HCT116 (cell line): ENCODE data around the gene VEPH1. TPM values are rescaled to one million over a fixed set of nuclear protein-coding genes. Genes with fewer than 3 reads are reported as not detected.

Experiments
- ATAC-seq: fragments of 200-7000 bp; cut with Tn5 transposase; 2 replicates; pipeline ENCODE4 v1.9.1; 2020; ENCODE audit warnings: mild to moderate bottlenecking, moderate library complexity
- BruUV-seq: library from RNA; stranded (reverse); fragments of 400-500 nt; replicated peaks from 2 replicates; lab custom pipeline; 2021; lab: Mats Ljungman, UMichigan
- CTCF ChIA-PET: fragments of 300-600 bp; sonication (Branson Sonifier 250); formaldehyde crosslinking; loops from one replicate; lab custom pipeline; 2021; ENCODE audit warnings: antibody characterized with exemption; lab: Charles Lee
- POLR2A ChIA-PET: fragments of 300-600, 350-600 bp; sonication (Branson Sonifier 250); formaldehyde crosslinking; loops from one replicate; lab custom pipeline; 2021; ENCODE audit warnings: antibody characterized with exemption; lab: Charles Lee
- RAD21 ChIA-PET, 2 experiments: fragments of 300-600 bp; sonication (Branson Sonifier 250); formaldehyde crosslinking; loops; one replicate each; lab custom pipeline; 2023; ENCODE audit warnings: low total read pairs in 2 of 2; ENCODE audit not compliant: uncharacterized antibody in 2 of 2, unreplicated experiment in 2 of 2, low non-redundant PET in 1 of 2; lab: Charles Lee
- DNase-seq: peaks from one replicate; pipeline ENCODE4 v3.0.0-alpha.2; 2010; ENCODE audit warnings: low read depth, low spot score
- H2AFZ ChIP-seq: fragments of 200-600 bp; shearing (Covaris generic), sonication (generic); 2 replicates; pipeline ENCODE4 v1.6.1; 2017; ENCODE audit warnings: low read depth, mixed run types, mixed read lengths, antibody characterized with exemption, low read length; ENCODE audit not compliant: poor library complexity, severe bottlenecking
- H3K27ac ChIP-seq: 2 replicates; pipeline ENCODE4 v1.5.1; 2012; ENCODE audit warnings: low read depth, low read length
- H3K27me3 ChIP-seq: fragments of 200-600 bp; sonication (generic); 2 replicates; pipeline ENCODE4 v1.6.1; 2016; ENCODE audit warnings: mixed run types, low read length, mixed read lengths; ENCODE audit not compliant: insufficient read depth
- H3K36me3 ChIP-seq, 2 experiments: fragments of 200-500 bp in 1 of 2; fragments of 200-600 bp in 1 of 2; sonication (Bioruptor generic) in 1 of 2; sonication (generic) in 1 of 2; 2 replicates each; pipeline versions ENCODE4 v1.5.1 to v1.6.1; 2014 to 2016; ENCODE audit warnings: low read length in 2 of 2, inconsistent platforms in 1 of 2, mixed read lengths in 1 of 2, mixed run types in 1 of 2; ENCODE audit not compliant: insufficient read depth in 2 of 2, control insufficient read depth in 1 of 2
- H3K4me1 ChIP-seq, 2 experiments: fragments of 200-600 bp in 1 of 2; sonication (generic) in 1 of 2; 2 replicates each; pipeline versions ENCODE4 v1.5.1 to v1.6.1; 2012 to 2017; ENCODE audit warnings: low read length in 2 of 2, inconsistent platforms in 1 of 2, mild to moderate bottlenecking in 1 of 2, mixed read lengths in 1 of 2, mixed run types in 1 of 2, moderate library complexity in 1 of 2; ENCODE audit not compliant: insufficient read depth in 2 of 2, control insufficient read depth in 1 of 2
- H3K4me2 ChIP-seq: fragments of 200-600 bp; sonication (generic); 2 replicates; pipeline ENCODE4 v1.6.1; 2017; ENCODE audit warnings: mixed run types, low read length, mixed read lengths
- H3K4me3 ChIP-seq, 2 experiments: fragments of 200-600 bp in 1 of 2; sonication (generic) in 1 of 2; replicated peaks in 1 of 2; 2 replicates each; pipeline ENCODE4 v1.5.1; 2011 to 2016; ENCODE audit warnings: low read length in 2 of 2, control low read depth in 1 of 2, low read depth in 1 of 2, mild to moderate bottlenecking in 1 of 2, mixed read lengths in 1 of 2, mixed run types in 1 of 2
- H3K79me2 ChIP-seq: fragments of 200-600 bp; sonication (generic); 2 replicates; pipeline ENCODE4 v1.6.1; 2017; ENCODE audit warnings: mild to moderate bottlenecking, mixed run types, low read length, moderate library complexity, mixed read lengths; ENCODE audit not compliant: insufficient read depth
- H3K9ac ChIP-seq: fragments of 200-600 bp; sonication (generic); 2 replicates; pipeline ENCODE4 v1.6.1; 2016; ENCODE audit warnings: low read length, mixed read lengths
- H3K9me2 ChIP-seq: fragments of 200-600 bp; sonication (generic), shearing (Covaris generic); 2 replicates; pipeline ENCODE4 v1.6.1; 2017; ENCODE audit warnings: mixed run types, mild to moderate bottlenecking, moderate library complexity; ENCODE audit not compliant: insufficient read depth
- H3K9me3 ChIP-seq, 2 experiments: fragments of 200-500 bp in 1 of 2; fragments of 200-600 bp in 1 of 2; sonication (Bioruptor generic) in 1 of 2; sonication (generic) in 1 of 2; 2 replicates each; pipeline ENCODE4 v1.6.1; 2014 to 2017; ENCODE audit warnings: low read length in 2 of 2, mixed read lengths in 2 of 2, inconsistent platforms in 1 of 2, low read depth in 1 of 2, mild to moderate bottlenecking in 1 of 2, mixed run types in 1 of 2, moderate library complexity in 1 of 2; ENCODE audit not compliant: control insufficient read depth in 1 of 2, insufficient read depth in 1 of 2
- H4K20me1 ChIP-seq: fragments of 200-600 bp; sonication (generic), shearing (Covaris generic); 2 replicates; pipeline ENCODE4 v1.6.1; 2017; ENCODE audit warnings: mixed run types, mild to moderate bottlenecking, moderate library complexity; ENCODE audit not compliant: insufficient read depth
- CBX3 ChIP-seq: IDR thresholded peaks from 2 replicates; pipeline ENCODE4 v1.6.1; 2012; ENCODE audit warnings: low read depth
- CEBPB ChIP-seq: IDR thresholded peaks from 2 replicates; pipeline ENCODE4 v1.6.1; 2012; ENCODE audit warnings: low read depth
- CTCF ChIP-seq, 3 experiments: fragments of 200-600 bp in 1 of 3; sonication (generic) in 1 of 3; IDR thresholded peaks in 2 of 3; conservative IDR thresholded peaks in 1 of 3; 2 replicates each; pipeline ENCODE4 v1.5.1; 2012 to 2017; ENCODE audit warnings: low read depth in 2 of 3, low read length in 2 of 3, antibody characterized with exemption in 1 of 3, borderline replicate concordance in 1 of 3, control low read depth in 1 of 3, mild to moderate bottlenecking in 1 of 3, mixed read lengths in 1 of 3, mixed run types in 1 of 3, moderate library complexity in 1 of 3; ENCODE audit not compliant: insufficient read depth in 1 of 3
- EGR1 ChIP-seq: IDR thresholded peaks from 2 replicates; pipeline ENCODE4 v1.6.1; 2012; ENCODE audit warnings: low read depth
- ELF1 ChIP-seq: IDR thresholded peaks from 2 replicates; pipeline ENCODE4 v1.6.1; 2012; ENCODE audit warnings: low read depth, borderline replicate concordance
- EZH2 ChIP-seq: fragments of 200-600 bp; sonication (generic); IDR thresholded peaks from 2 replicates; pipeline ENCODE4 v1.6.1; 2017; ENCODE audit warnings: antibody characterized with exemption, mixed run types
- EZH2phosphoT487 ChIP-seq: fragments of 200-600 bp; IDR thresholded peaks from 2 replicates; pipeline ENCODE4 v1.6.1; 2018; ENCODE audit warnings: antibody characterized with exemption, borderline replicate concordance
- FOSL1 ChIP-seq: IDR thresholded peaks from 2 replicates; pipeline ENCODE4 v1.6.1; 2012; ENCODE audit warnings: low read depth
- JUND ChIP-seq: IDR thresholded peaks from 2 replicates; pipeline ENCODE4 v1.6.1; 2012
- MAX ChIP-seq: IDR thresholded peaks from 2 replicates; pipeline ENCODE4 v1.6.1; 2012
- POLR2A ChIP-seq: IDR thresholded peaks from 2 replicates; pipeline ENCODE4 v1.7.0; 2011; ENCODE audit warnings: borderline replicate concordance; ENCODE audit not compliant: insufficient read depth, insufficient read length; ENCODE audit errors: extremely low read depth
- REST ChIP-seq: IDR thresholded peaks from 2 replicates; pipeline ENCODE4 v1.6.1; 2012; ENCODE audit warnings: low read depth
- SIN3A ChIP-seq: IDR thresholded peaks from 2 replicates; pipeline ENCODE4 v1.6.1; 2012; ENCODE audit warnings: low read depth
- SP1 ChIP-seq: IDR thresholded peaks from 2 replicates; pipeline ENCODE4 v1.6.1; 2012; ENCODE audit warnings: low read depth
- SRF ChIP-seq: IDR thresholded peaks from 2 replicates; pipeline ENCODE4 v1.6.1; 2012; ENCODE audit warnings: low read depth
- TCF7L2 ChIP-seq: IDR thresholded peaks from 2 replicates; pipeline ENCODE4 v1.7.0; 2011; ENCODE audit warnings: borderline replicate concordance, inconsistent platforms; ENCODE audit not compliant: insufficient read depth, insufficient read length; ENCODE audit errors: extremely low read depth
- YY1 ChIP-seq: IDR thresholded peaks from 2 replicates; pipeline ENCODE4 v1.6.1; 2011; ENCODE audit warnings: low read length, low read depth, moderate library complexity, mild to moderate bottlenecking; ENCODE audit not compliant: insufficient replicate concordance; ENCODE audit errors: extremely low read depth
- ZFX ChIP-seq: fragments of 450-650 bp; IDR thresholded peaks from 2 replicates; pipeline ENCODE4 v1.6.1; 2017
- intact Hi-C: fragments of 100-400 bp; cut with micrococcal nuclease; formaldehyde crosslinking; loops from 2 replicates; pipeline ENCODE4 v1.10.0; 2022
- total RNA-seq: library from RNA; stranded (reverse); gene quantifications from one replicate; pipeline ENCODE4 v1.2.1, GENCODE V29; 2021; ENCODE audit not compliant: unreplicated experiment

VEPH1 gene
- total RNA-seq, 1 experiment from 2014 or later, result 4.9 TPM

GRCh38 chr3:157319672-157320071 lies 183.5 kb downstream of the VEPH1 start:
- Histone ChIP-seq H3K9me3 (no peaks in the 10 kb centered on the region), H3K36me3 (no peaks in the 10 kb centered on the region), H3K4me3 (no peak overlapping the region), H3K9ac (no peak overlapping the region), H3K27ac (no peak overlapping the region), H3K9me2 (no peaks in the 10 kb centered on the region), H4K20me1 (no peaks in the 10 kb centered on the region), H3K79me2 (no peaks in the 10 kb centered on the region), H3K27me3 (no peaks in the 10 kb centered on the region), H3K4me2 (no peak overlapping the region), H3K4me1 (no peaks in the 10 kb centered on the region), H2AFZ (no peak overlapping the region)
- intact Hi-C loops, result no loop called here
- CTCF ChIA-PET, result no interaction called here
- no TSS peak for BruUV-seq
- DNase-seq (no peak), ATAC-seq (no peak)
- RAD21 ChIA-PET, result no interaction called here
- POLR2A ChIA-PET, result no interaction called here
- no peak for TF ChIP-seq CEBPB
- no peak for TF ChIP-seq CTCF (IDR thresholded peaks at IDR 0.05 in 2 of 3, conservative IDR thresholded peaks at IDR 0.05 in 1 of 3; ENCODE audit: borderline replicate concordance in 1 of 3, insufficient read depth in 1 of 3, low read depth in 2 of 3, low read length in 2 of 3)
- TF ChIP-seq SIN3A, result no peak
- no peak for TF ChIP-seq EGR1
- no peak for TF ChIP-seq FOSL1
- no peak for TF ChIP-seq EZH2
- no peak for TF ChIP-seq YY1
- TF ChIP-seq MAX, result no peak
- TF ChIP-seq TCF7L2, result no peak
- TF ChIP-seq ELF1, result no peak
- no peak for TF ChIP-seq SP1
- no peak for TF ChIP-seq REST
- no peak for TF ChIP-seq JUND
- TF ChIP-seq SRF, result no peak
- TF ChIP-seq ZFX, result no peak
- no peak for TF ChIP-seq POLR2A
- no peak for TF ChIP-seq EZH2phosphoT487
- TF ChIP-seq CBX3, result no peak
